Thoracic aorta (tissue), 2 donors: ENCODE results near the gene EPDR1. TPM values are rescaled to one million over a fixed set of nuclear protein-coding genes. Genes with fewer than 3 reads are reported as not detected.

ENCODE experiments used
- ATAC-seq: fragments of 150-250 bp; one replicate; pipeline ENCODE4 v1.8.0; 2017; ENCODE audit warnings: low read depth; ENCODE audit not compliant: insufficient number of reproducible peaks, low FRiP score
- DNase-seq: peaks from one replicate; pipeline ENCODE4 v3.0.0-alpha.2; 2020; ENCODE audit warnings: low spot score
- H3K27ac ChIP-seq, 2 donors: fragments of 200-600 bp; sonication (generic); 1 replicate in 1 of 2; 2 replicates in 1 of 2; pipeline ENCODE4 v1.5.1; 2016; ENCODE audit warnings: mild to moderate bottlenecking in 2 of 2, moderate library complexity in 2 of 2
- H3K27me3 ChIP-seq: fragments of 200-600 bp; sonication (generic); replicated peaks from 2 replicates; pipeline ENCODE4 v1.6.0; 2016; ENCODE audit warnings: mild to moderate bottlenecking; ENCODE audit not compliant: insufficient read depth
- H3K36me3 ChIP-seq: fragments of 200-600 bp; sonication (generic); one replicate; pipeline ENCODE4 v1.5.1; 2016
- H3K4me1 ChIP-seq, 2 donors: fragments of 200-600 bp; sonication (generic); 1 replicate in 1 of 2; 2 replicates in 1 of 2; pipeline versions ENCODE4 v1.5.1 to v1.6.0; 2016; ENCODE audit warnings: low read depth in 2 of 2, mild to moderate bottlenecking in 1 of 2; ENCODE audit not compliant: control insufficient read depth in 1 of 2
- H3K4me3 ChIP-seq: fragments of 200-600 bp; sonication (generic); 2 replicates; pipeline ENCODE4 v1.5.1; 2016; ENCODE audit warnings: mild to moderate bottlenecking
- H3K9me3 ChIP-seq: fragments of 200-600 bp; sonication (generic); 2 replicates; pipeline ENCODE4 v1.5.1; 2016
- CTCF ChIP-seq: fragments of 200-600 bp; sonication (generic); IDR thresholded peaks from one replicate; pipeline ENCODE4 v1.5.1; 2019; ENCODE audit warnings: antibody characterized with exemption
- total RNA-seq, 2 donors: library from RNA; depleted of rRNA; stranded (reverse); fragments of >200 nt; gene quantifications; one replicate each; pipeline versions ENCODE4 v1.1.0 to v1.2.3, GENCODE V29; 2016

Gene EPDR1
- total RNA-seq, 2 donors from 2014 or later = 59.3 to 98.8 TPM

DNA sequence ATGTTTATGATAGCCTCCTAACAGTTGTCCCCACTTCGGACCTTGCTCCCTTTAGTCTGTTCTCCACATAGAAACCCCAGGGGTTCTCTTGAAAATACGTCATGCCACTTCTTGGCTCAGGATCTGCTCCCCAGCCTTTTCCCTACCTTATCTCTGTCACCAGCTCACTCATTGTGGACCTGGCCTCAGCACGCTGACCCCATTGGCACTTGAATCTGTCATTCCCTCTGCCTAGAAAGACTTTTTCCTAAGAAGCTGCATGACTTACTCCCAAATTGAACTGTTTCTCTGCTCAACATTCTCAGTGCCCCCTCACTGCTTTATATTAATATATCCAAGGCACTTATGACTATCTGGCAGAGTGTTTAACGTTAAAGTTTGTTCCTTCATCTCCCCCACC lies 8.4 kb downstream of the EPDR1 start:
- H3K27ac ChIP-seq = no peak overlapping the region

GRCh38 chr7:37930226-37930948 lies 9.9 kb downstream of the EPDR1 start:
- Histone ChIP-seq H3K9me3 (no peaks in the 10 kb centered on the region), H3K36me3 (no peaks in the 10 kb centered on the region), H3K27ac (no peak overlapping the region), H3K4me3 (no peak overlapping the region), H3K27me3 (no peaks in the 10 kb centered on the region), H3K4me1 (peaks cover 6 to 11% of the 10 kb centered on the region in 2 donors)
- no peak for TF ChIP-seq CTCF
- ATAC-seq = no peak
- no peak for DNase-seq

More for the DNA sequence above, 8.4 kb downstream of the EPDR1 start:
- peaks cover 6 to 22% of the 10 kb centered on the region in 2 donors for H3K4me1 ChIP-seq
- no peaks in the 10 kb centered on the region for H3K36me3 ChIP-seq
- TF ChIP-seq CTCF = no peak
- no peaks in the 10 kb centered on the region for H3K9me3 ChIP-seq
- ATAC-seq = no peak
- no peaks in the 10 kb centered on the region for H3K27me3 ChIP-seq
- H3K4me3 ChIP-seq = no peak overlapping the region
- no peak for DNase-seq

DNA sequence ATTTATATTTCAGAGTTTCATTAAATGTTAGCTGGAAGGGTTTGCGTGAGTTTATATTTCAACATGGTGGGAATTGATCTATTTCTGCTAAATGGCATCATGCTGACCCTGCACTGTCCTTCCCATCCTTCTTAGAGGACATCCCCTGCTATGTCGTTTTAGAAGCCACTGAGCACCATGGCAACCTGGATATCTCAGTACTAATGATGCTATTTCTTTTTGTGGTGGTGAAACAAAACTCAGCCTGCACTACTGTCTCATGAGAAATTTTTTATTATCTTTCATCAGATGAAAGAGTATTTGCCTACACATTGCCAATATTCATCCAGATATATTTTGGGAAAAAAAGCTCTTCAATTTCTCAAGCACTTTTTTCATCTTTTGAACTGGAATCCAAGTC lies 12.1 kb downstream of the EPDR1 start:
- H3K4me3 ChIP-seq = no peak overlapping the region
- H3K9me3 ChIP-seq = no peaks in the 10 kb centered on the region
- H3K27me3 ChIP-seq = no peaks in the 10 kb centered on the region
- H3K36me3 ChIP-seq = no peaks in the 10 kb centered on the region
- no peak for TF ChIP-seq CTCF
- ATAC-seq (no peak), DNase-seq (no peak)
- H3K4me1 ChIP-seq = peaks cover 6 to 7% of the 10 kb centered on the region in 2 donors
- no peak overlapping the region for H3K27ac ChIP-seq

GRCh38 chr7:37933018-37933566 lies 12.7 kb downstream of the EPDR1 start:
- no peaks in the 10 kb centered on the region for H3K27me3 ChIP-seq
- no peak overlapping the region for H3K4me3 ChIP-seq
- no peak for TF ChIP-seq CTCF
- no peaks in the 10 kb centered on the region for H3K36me3 ChIP-seq
- no peak overlapping the region for H3K27ac ChIP-seq
- no peak for ATAC-seq
- H3K4me1 ChIP-seq = peaks cover 2% of the 10 kb centered on the region in 2 donors
- no peaks in the 10 kb centered on the region for H3K9me3 ChIP-seq
- DNase-seq = no peak

- Histone ChIP-seq H3K9me3 (no peaks in the 10 kb centered on the region), H3K27me3 (no peaks in the 10 kb centered on the region), H3K4me1 (peaks cover 4 to 12% of the 10 kb centered on the region in 2 donors), H3K27ac (no peak overlapping the region), H3K36me3 (no peaks in the 10 kb centered on the region), H3K4me3 (no peak overlapping the region)
- DNase-seq (no peak), ATAC-seq (no peak)
- TF ChIP-seq CTCF = no peak
Observed at GRCh38 chr7:37942934-37943610, 22.6 kb downstream of the EPDR1 start.
